HG03342 (cell line): ENCODE data around the gene SLC39A3.
"Not testable (repeated sequence)": the region's sequence is repeated elsewhere in the genome, so short reads cannot be mapped to it uniquely, and the experiment has no call there.

Experiments used
- ATAC-seq: cut with Tn5 transposase; IDR thresholded peaks from one replicate; pipeline ENCODE4 v1.9.1; 2021; ENCODE audit warnings: mild to moderate bottlenecking, moderate library complexity; ENCODE audit not compliant: unreplicated experiment

The SLC39A3 gene

DNA sequence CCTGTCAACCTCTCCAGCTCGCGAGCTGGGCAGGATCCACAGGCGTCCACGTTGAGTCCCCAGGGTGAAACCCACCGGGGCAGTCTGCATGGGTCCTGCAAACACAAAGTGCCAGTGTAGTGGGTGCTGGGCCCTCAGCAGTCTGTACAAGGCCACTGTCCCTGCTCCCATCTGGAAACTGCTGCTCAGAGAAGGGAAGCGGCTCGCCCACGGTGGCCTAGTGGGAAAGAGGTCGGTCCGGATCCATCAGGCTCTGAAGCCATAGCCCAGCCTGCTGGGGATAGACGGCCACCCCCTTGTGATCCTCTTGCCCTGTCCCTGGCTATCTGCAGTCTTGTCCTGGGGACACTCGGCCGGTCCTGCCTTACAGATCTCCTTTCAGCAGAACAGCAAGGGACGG is 16.1 kb downstream of the SLC39A3 start:
- no peak for ATAC-seq

DNA sequence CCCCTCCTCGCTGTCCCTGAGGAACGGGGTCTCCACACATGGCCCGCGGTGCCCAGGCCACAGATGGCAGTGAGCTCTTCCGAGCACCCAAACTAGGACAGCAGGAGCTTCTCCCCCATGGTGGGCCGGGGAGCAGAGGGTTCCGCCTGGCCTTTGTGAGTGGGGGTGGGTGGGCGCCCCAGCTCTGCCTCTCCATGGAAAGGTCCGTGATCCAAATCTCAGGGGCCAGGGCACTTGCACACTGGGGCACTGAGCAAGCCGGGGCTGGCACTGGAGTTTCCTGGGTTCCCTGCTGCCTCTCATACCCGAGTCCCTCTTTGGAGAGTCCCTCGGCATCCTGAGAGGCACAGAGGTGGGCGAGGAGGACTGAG is 16.5 kb downstream of the SLC39A3 start:
- no peak for ATAC-seq

DNA sequence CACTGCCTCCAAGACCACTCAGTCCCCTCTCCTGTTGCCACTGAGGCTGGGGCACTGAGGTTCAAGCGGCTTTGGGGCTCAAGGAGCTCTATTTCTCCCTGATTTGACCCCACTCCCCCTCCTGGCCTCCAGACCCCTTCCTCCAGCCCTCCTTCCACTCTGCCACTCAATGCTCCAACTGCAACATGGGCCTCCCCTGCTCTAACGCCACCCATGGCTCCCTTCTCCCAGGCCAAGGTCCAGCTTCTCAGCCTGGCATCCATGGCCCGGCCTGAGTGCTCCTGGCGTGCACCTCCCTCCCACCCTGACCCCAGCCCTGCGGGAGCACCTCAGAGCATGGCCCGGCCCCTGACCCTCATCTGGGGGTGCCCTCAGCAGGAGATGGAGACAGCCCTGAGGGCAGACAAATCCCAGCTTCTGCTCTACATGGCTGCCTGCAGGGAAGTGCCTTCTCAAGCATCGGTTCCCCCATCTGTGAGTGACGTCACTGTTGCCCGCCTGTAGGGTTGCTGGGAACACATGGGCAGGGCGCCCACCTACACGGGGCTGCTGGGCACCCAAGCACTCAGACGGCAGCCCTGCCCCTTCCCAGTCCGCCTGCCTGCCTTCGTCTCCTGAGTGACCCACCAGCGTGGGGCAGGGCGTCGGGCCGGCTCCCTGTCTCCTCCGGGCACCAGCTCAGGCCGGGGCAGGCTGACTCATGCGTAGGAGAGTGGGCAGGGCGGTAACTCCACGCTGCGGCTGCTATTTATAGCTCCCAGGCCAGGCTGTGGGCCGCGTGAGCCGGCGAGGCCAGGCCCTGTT is 17.1 kb downstream of the SLC39A3 start:
- no peak for ATAC-seq

DNA sequence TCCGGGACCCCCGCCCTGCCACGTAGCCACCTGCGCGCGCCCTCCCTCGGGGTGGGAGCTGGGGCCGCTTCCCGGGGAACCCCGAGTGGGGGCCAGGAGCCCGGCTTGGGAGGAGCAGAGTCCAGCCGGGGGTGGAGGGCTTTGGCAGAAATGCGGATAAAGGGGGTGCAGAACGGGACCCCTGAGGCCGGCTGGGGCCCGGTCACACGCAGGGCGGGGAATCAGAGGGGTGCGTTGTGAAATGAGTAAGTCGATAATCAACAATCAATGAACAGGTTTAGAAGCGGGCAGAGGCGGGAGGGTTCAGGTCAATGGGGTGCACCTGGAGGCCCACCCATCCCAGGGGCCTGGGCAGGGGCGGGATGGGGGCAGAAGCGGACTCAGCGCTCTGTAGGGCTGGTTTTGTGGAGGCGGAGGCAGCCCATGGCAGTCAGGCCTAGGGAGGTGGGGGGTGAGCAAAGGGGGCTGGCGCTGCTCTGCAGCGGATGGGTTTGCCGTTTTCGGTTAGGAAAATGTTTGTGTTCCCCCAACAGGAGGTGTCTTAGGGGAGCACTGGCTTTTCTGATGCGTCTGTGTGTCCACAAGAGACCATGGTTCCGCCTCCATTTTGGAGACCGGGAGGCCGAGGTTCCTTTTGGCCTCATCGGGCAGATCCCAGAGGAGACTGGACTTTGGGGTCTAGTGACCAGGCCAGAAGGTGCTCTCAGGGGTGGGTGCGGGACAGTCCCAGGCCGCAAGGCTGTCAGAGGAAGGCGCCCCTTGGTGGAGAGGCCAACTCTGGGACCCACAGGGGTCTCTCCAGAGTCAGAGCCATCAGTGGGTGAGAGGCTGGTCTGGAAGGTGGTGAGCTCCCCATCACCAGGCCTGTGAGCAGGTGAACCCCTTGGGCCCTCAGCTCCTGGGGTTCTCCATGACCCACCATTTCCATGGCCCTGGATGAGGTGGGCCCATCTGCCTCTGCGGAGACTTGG is 18.0 kb downstream of the SLC39A3 start:
- no peak for ATAC-seq

DNA sequence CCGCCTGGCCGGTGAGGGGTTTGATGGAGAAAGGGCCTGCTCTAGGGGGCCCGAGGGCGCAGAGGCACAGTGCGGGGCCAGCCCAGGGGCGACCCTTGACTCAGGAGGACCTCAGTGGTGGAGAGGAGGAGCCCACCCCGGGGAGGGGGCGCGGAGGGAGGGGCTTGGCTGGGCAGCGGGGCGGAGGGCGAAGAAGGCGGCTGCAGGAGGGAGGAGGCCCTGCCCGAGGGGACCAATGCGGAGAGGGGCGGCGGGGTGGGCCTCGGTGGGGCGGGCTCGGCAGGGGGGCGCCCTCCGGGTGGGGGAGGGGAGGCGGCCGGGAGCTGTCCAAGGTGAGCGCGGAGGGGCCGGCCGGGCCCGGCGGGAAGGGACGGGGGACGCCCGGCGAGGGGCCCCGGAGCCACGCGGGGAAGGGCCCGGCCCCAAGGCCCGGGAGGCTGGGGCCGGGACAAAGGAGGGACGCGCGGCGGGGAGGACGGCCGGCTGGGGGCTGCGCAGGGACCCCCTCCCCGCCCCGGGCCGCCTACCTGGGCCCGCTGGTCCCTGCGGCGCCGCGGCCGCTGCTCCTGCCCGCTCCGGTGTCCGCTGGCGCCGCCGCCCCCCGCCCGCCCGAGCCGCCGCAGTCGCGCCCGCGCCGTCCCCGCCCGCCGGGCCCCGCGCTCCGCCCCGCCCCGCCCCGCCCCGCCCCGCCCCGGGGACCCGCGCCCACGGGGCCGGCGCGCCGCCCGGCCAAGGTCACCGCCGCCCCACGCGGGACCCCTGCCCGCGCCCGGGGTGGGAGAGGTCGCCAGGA is 18.8 kb downstream of the SLC39A3 start, which contains the start of gene DIRAS1:
Gene DIRAS1, minus strand, starts transcription at position 596 of the 793 bp plus-strand sequence. CDS start 3,566 bp downstream, outside the sequence.
- no peak for ATAC-seq

DNA sequence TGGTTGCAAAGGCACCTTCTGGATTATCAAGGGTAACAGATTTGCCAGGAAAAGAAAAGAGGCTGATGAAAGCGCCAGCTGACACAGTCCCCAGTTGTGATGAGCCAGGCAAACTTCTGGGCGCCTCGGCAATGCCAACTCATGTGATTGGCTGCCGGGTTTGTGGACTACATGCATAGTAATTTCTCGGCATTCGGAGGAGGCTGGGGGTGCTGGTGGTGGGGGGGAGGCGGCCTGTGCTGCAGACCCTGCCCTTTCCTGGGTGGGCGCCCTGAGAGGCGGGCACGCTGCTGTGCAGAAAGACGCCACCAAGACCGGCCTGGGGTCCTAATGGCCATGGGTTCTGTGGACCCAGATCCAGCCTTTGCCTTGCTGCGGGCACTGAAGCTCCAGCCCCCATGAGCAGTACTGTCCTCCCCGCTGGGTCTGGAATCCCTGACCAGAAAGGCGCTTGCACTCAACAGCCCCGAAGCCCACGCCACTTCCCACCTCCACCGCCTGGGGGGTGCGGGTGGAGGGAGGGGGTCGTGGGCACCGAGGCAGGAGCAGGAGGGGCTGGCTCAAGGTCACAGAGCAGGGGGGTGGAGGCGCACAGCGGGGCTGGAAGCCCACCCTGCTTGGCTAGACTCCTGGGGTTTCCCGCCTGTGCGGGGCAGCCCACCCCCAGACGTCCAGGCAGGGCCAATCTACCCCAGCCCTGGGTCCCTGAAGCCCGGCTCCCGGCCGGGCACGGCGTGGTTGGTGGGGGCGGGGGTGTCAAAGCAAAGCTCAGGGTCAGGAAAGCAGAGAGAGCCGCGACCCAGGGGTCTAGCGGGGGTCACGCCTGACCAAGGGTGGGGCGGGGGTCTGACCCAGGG is 19.7 kb downstream of the SLC39A3 start:
- ATAC-seq, result no peak

DNA sequence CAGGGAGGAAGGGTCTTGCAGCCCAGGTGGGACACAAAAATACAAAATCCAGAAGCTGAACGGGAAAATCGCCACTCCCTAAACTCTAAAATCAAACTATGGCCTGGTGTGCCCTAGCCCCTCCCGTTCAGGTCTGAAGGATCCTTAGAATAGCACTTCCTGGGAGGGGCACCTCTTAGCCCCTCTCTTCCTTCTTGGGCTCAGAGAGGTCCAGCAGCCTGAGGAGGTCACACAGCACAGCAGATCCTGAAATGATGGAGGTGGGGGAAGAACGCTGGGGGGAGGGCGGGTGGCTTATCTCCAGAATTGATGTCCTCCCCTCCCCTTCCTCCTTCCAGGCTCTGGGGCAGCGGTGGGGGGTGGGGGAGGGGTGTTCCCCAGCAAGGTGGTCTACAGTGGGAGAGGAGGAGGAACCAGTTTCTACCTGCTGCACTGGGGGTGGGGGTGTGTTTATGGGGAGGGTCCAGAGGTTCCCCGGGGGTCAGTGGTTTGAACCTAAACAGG is 20.5 kb downstream of the SLC39A3 start:
- no peak for ATAC-seq

DNA sequence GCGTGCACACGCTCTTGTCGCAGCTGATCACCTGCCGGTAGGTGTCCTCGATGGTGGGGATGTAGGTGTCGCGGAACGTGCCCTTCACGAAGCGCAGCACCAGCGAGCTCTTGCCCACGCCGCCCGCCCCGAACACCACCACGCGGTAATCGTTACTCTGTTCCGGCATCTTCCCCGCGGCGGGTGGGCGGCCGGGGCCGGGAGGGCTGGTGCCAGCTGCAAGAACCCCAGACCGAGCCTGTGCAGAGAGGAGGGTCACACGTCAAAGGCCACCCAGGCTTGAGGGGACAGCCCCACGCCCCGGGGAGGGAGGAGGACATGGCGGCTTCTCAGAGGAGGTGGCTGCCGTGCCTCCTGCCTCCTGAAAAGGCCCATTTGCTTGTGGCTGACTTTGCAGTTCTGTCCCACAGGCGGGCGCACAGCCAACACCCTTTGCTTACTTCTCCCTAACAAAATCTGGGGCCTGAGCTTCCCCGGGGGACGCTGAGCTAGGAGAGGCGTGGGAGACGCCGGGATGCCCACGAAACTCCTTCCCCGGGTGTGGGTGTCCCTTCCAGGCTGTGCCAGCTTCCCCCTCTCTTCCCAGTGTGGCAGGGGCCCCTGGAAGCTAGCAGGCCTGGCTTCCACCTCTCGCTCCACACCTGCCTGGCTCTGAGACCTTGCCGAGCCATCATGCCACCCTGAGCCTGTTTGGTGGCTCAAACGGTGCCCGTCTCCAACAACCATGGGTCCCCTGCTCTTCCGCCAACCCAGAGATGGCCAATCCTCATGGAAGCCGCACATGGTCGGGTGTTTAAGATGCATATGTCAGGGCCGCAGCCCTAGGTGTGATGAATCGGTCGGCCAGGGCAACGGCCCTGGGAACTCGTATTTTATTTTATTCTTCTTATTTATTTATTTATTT is 21.9 kb downstream of the SLC39A3 start:
- no peak for ATAC-seq

DNA sequence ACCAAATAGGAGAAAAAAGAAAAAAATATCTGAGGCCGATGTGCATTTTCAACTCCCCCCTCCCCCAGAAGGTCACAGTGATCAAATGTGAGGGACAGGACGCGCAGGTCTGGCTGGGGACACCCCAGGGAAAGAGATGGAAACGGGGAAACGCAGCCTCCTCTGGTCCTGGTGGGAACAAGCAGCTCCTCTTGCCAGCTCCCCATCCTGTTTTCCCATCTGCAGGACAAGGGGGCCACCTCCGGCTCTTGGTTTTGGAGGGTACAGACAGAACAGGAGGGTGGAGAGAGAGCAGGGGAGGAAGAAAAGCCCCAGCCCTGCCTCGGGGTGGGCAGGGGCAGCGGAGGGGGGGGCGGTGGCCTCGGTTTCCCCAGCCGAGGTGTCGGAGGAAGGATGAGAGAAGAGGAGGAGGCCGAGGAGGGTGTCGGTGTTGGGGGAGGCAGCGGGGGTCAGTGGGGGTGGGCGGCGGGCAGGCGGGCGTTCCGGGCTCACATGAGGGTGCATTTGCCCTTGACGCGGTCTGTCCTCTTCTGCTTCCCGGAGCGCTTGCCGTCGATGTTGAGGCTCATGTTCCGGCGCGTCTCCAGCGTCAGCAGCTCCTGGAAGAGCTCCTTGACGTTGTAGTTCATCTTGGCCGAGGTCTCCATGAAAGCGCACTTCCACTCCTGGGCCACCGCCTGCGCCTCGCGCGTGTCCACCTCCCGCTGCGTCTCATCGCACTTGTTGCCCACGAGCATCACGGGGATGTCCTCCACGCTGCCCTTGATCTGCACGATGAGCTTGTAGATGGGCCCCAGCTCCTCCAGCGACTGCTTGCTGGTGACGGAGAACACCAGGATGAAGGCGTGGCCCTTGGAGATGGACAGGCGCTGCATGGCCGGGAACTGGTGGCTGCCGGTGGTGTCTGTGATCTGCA is 22.8 kb downstream of the SLC39A3 start:
- ATAC-seq, result no peak

DNA sequence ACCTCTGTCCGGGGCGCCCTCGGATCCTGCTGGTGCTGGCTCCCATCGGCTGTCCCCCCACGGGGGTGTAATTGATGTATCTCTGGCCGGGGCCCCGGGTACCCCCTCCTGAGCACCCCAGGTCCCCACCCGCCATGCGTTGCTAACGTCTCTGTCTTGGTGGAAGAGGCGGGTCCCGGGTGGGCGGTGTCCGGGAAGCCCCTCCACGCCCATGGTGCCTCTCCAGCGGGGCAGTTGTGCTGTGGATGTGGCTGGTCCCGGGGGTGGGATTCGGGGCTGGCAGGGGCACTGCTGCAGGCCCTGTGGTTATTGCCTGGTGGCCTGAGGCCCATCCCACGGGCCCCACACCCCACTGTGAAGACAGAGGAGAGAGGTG is 23.6 kb downstream of the SLC39A3 start:
- ATAC-seq, result no peak

DNA sequence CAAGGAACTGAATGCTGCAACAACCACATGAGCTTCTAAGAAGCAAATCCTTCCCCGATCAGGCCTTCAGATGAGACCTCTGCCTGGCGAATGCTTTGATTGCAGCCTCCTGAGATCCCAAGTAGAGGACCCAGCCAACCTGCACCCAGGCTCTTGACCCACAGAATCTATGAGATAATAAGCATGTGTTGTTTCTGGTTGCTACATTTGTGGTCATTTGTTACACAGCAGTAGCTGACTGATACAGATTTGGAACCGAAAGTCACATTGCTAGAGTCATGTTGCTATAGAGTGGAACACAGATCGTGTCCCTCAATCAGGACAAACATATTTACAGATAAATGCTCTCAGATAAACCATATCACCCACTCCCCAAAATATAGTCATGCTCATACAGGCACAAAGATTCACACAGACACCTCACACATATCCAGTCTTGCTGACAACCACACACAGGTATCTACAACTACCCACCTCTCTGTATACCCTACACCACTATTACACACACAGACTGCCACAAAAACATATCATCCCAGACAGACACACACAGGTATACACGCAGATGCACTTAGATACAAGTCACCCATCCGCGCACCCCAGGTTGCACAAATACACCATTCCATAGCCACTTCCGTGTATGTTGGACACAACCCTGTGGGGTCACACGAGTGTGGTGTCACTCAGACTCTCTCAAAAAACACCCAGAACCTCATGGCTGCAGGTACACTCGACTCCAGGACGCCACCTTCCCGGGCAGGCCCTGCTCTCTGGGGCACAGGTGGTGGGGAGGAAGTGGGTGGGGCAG is 24.1 kb downstream of the SLC39A3 start:
- ATAC-seq, result no peak

DNA sequence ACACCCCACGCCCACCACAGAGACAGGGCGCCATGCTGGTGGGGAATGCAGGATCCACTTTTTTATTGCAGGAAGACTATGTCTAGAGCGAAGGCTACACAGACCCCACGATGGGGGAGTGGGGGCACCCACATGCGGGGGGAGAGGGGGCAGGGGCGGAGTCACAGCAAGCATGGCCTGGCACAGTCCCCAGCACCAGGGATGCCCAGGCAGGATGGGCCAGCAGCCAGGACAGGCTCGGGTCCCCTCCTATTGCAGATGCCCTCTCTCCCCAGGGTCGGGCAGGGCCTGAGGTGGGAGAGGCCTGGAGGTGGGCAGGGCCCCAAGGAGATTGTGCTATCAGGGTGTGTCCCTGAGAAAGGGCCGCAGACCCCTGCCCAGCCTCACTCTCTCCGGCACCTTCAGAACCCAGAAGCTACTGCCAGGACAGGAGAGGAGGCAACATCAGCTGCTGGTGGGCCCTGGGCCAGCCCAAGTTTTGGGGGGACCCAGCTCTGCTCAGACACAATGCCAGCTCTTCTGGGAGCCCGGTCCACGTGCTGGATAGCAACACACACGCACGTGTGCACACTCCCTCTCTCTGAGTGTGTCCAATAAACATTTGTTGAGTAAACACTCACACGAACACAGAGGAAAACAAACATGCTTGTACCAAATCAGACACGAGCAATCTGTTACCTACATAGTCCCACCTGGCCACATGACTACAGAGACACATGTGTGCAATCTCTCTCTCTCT is 25.1 kb downstream of the SLC39A3 start:
- no peak for ATAC-seq

DNA sequence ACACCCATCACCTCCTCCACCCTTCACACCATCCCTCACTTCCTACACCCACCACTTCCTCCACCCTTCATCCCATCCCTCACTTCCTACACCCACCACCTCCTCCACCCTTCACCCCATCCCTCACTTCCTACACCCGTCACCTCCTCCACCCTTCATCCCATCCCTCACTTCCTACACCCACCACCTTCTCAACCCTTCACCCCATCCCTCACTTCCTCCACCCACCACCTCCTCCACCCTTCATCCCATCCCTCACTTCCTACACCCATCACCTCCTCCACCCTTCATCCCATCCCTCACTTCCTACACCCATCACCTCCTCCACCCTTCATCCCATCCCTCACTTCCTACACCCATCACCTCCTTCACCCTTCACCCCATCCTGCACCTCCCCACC is 25.7 kb downstream of the SLC39A3 start:
- not testable (repeated sequence) for ATAC-seq

DNA sequence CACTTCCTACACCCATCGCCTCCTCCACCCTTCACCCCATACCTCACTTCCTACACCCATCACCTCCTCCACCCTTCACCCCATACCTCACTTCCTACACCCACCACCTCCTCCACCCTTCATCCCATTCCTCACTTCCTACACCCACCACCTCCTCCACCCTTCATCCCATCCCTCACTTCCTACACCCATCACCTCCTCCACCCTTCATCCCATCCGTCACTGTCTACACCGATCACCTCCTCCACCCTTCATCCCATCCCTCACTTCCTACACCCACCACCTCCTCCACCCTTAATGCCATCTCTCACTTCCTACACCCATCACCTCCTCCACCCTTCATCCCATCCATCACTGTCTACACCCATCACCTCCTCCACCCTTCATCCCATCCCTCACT is 26.6 kb downstream of the SLC39A3 start:
- not testable (repeated sequence) for ATAC-seq

DNA sequence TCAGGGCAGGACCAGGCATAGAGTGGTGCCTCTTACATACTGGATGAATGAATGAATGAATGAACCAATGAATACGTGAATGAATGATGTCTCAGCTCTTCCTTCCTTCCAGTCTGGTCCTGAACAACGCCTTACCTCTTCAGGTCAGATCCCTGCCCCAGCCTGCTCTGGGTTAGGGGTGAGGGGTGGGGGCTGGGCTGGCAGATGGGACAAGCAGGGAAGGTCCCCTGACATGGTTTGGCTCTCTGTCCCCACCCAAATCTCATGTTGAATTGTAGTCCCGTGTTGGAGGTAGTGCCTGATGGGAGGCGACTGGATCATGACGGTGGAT is 28.0 kb downstream of the SLC39A3 start:
- ATAC-seq, result no peak

DNA sequence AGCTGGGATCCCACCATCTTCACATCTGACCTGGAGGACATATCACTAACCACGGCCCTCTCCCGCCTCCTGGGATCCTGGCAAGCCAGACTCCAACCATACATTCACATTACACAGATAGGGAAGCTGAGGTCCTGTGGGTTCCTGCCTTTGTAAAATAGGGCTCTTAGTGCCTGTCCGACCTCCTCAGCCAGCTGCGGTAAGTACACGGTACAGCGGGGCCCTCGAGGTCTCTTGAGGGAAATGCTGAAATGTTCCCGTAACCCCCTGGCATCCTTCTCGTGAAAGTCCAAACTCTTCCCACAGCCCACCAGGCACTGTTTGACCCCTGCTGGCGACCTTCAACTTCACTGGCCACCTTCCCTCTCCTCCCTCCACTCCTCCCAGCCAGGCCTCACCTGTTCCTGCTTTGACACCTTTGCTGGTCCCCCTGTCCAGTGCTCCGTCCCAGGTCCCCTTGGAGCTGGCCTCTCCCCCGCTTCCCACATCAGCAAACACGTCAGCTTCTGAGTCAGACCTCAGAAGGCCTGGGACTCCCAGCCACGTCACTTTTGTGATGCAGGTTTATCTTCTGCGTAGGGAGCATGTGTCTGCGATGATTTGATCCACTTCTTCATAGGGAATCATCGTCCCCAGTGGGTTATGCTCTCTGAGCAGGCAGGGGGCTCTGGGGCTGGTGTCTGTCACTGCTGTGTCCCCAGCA is 28.5 kb downstream of the SLC39A3 start:
- no peak for ATAC-seq
